Measurements from ENCODE around the gene CDO1. TPM values are rescaled to one million over a fixed set of nuclear protein-coding genes. Genes with fewer than 3 reads are reported as not detected.

CDO1 gene
- not detected for total RNA-seq
- total RNA-seq (2013) = not detected

DNA sequence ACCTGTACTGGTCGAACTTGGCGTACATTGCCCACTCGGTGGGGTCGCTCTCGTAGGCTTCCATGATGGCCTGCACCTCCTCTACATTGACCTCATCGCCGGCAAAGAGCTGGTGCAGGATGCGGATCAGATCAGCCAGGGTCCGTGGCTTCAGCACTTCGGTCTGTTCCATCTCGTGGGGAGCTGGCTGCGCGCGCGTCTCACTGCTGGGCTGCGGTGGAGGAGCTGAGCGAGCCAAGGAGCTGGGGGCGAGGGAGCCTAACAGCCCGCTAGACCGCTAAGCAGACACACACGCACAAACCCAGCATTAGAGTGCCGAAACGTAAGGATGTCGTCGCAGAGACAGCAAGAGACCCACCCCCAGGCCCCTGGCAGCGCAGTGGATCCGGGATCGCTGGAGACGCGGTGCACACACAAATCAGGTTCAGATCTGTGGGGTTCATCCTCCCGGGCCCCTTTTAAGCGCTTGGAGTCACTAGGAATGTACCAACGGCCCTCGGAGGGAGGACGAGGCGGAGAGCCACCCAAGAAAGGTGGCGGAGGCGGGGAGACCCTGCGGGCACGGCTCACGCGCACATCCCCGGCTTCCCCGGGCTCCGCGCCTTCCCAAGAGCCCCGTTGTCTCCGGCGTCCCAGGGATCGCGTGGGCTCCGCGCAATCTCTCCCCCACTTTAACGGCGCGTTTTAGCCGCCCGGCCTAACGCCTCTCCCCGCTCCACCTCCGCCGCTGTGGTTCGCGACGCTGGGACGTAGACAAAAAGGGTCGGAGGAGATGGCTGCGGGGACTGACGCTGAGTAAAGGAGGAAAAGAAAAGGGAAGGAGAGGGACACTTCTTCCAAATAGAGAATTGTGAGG lies at the start of gene CDO1:
TSS of gene CDO1 (minus strand) at position 434 of the 856 bp plus-strand sequence. CDS start at position 172, 262 bp downstream.
- Mint-ChIP-seq H3K4me1 (peaks cover 0 to 10% of the 10 kb centered on the region in 2 donors), H3K9me3 (no peaks in the 10 kb centered on the region), H3K4me3 (no peak within 1 kb of the TSS), H3K36me3 (no peaks in the 10 kb centered on the region), H3K27me3 (ENCODE audit: low read depth in 2 of 2) (peaks cover 56 to 85% of the 10 kb centered on the region in 2 donors), H3K27ac (no peak within 1 kb of the TSS)
- Histone ChIP-seq H3K4me1 (ENCODE audit: control insufficient read depth, insufficient read depth, low read length) (peaks cover 15% of the 10 kb centered on the region), H3K4me3 (ENCODE audit: low read length) (no peak within 1 kb of the TSS), H3K36me3 (ENCODE audit: control insufficient read depth, insufficient read depth, low read length) (no peaks in the 10 kb centered on the region), H3K9me3 (ENCODE audit: control insufficient read depth, insufficient read depth, low read length) (no peaks in the 10 kb centered on the region), H3K27me3 (ENCODE audit: control insufficient read depth, insufficient read depth, low read length) (peaks cover 43% of the 10 kb centered on the region), H3K27ac (ENCODE audit: low read length) (no peak within 1 kb of the TSS)
- ATAC-seq = peak in 2 of 3 donors; percentile 15 to 58
- TF ChIP-seq CTCF (IDR thresholded peaks at IDR 0.05) = no peak
- 3% methylated on average over 69 of the region's 69 CpGs for WGBS (ENCODE audit: insufficient coverage)
- intact Hi-C loops (cut with micrococcal nuclease) = no loop called here
- DNase-seq = peak in 1 of 2 donors; percentile 32

GRCh38 chr5:115859378-115859777 lies 42.9 kb upstream of the CDO1 start:
- no peak overlapping the region for H3K27ac ChIP-seq (ENCODE audit: low read length)
- no peaks in the 10 kb centered on the region for H3K27me3 ChIP-seq (ENCODE audit: control insufficient read depth, insufficient read depth, low read length)
- H3K9me3 Mint-ChIP-seq = no peaks in the 10 kb centered on the region
- H3K36me3 ChIP-seq (ENCODE audit: control insufficient read depth, insufficient read depth, low read length) = no peaks in the 10 kb centered on the region
- ATAC-seq = no peak
- H3K36me3 Mint-ChIP-seq = no peaks in the 10 kb centered on the region
- intact Hi-C loops (cut with micrococcal nuclease) = no loop called here
- no peak overlapping the region for H3K4me3 Mint-ChIP-seq
- H3K4me3 ChIP-seq (ENCODE audit: low read length) = no peak overlapping the region
- no peak overlapping the region for H3K27ac Mint-ChIP-seq
- H3K27me3 Mint-ChIP-seq (ENCODE audit: low read depth in 2 of 2) = no peaks in the 10 kb centered on the region
- TF ChIP-seq CTCF (IDR thresholded peaks at IDR 0.05) = no peak
- no peak for DNase-seq
- no peaks in the 10 kb centered on the region for H3K9me3 ChIP-seq (ENCODE audit: control insufficient read depth, insufficient read depth, low read length)
- peaks cover 20 to 26% of the 10 kb centered on the region in 2 donors for H3K4me1 Mint-ChIP-seq
- H3K4me1 ChIP-seq (ENCODE audit: control insufficient read depth, insufficient read depth, low read length) = no peaks in the 10 kb centered on the region

GRCh38 chr5:115858396-115858795 lies 41.9 kb upstream of the CDO1 start:
- Mint-ChIP-seq H3K4me1 (peaks cover 27 to 32% of the 10 kb centered on the region in 2 donors), H3K36me3 (no peaks in the 10 kb centered on the region), H3K4me3 (peak overlapping the region; percentile 73), H3K9me3 (no peaks in the 10 kb centered on the region), H3K27ac (peak overlapping the region; percentile 37 to 80), H3K27me3 (ENCODE audit: low read depth in 2 of 2) (no peaks in the 10 kb centered on the region)
- Histone ChIP-seq H3K9me3 (ENCODE audit: control insufficient read depth, insufficient read depth, low read length) (no peaks in the 10 kb centered on the region), H3K4me3 (ENCODE audit: low read length) (no peak overlapping the region), H3K4me1 (ENCODE audit: control insufficient read depth, insufficient read depth, low read length) (no peaks in the 10 kb centered on the region), H3K36me3 (ENCODE audit: control insufficient read depth, insufficient read depth, low read length) (no peaks in the 10 kb centered on the region), H3K27me3 (ENCODE audit: control insufficient read depth, insufficient read depth, low read length) (no peaks in the 10 kb centered on the region), H3K27ac (ENCODE audit: low read length) (no peak overlapping the region)
- ATAC-seq (no peak), DNase-seq (no peak)
- intact Hi-C loops (cut with micrococcal nuclease) = no loop called here
- TF ChIP-seq CTCF (IDR thresholded peaks at IDR 0.05) = no peak
- WGBS (ENCODE audit: insufficient coverage) = 67% methylated on average over 3 of the region's 3 CpGs

All from natural killer cell (primary cell).